Liver (tissue), 10 donors: ENCODE results near the gene ADRA2A. TPM values are rescaled to one million over a fixed set of nuclear protein-coding genes. Genes with fewer than 3 reads are reported as not detected.

ENCODE experiments used
- DNase-seq: peaks from one replicate; pipeline ENCODE4 v3.0.0-alpha.2; 2017; ENCODE audit warnings: low spot score
- H3K27ac ChIP-seq, 2 donors: one replicate each; pipeline ENCODE4 v1.7.0; 2013; ENCODE audit warnings: inconsistent platforms in 2 of 2, low read length in 2 of 2, control low read depth in 1 of 2, low read depth in 1 of 2, mild to moderate bottlenecking in 1 of 2
- H3K27me3 ChIP-seq, 4 donors: one replicate each; pipeline versions ENCODE4 v1.6.1 to v1.7.0; 2013; ENCODE audit warnings: low read length in 3 of 4, inconsistent platforms in 1 of 4, mild to moderate bottlenecking in 1 of 4, moderate library complexity in 1 of 4; ENCODE audit not compliant: control insufficient read depth in 4 of 4, insufficient read depth in 4 of 4
- H3K36me3 ChIP-seq, 4 donors: one replicate each; pipeline versions ENCODE4 v1.6.1 to v1.7.0; 2013; ENCODE audit warnings: low read length in 3 of 4, mild to moderate bottlenecking in 3 of 4, low read depth in 1 of 4, moderate library complexity in 1 of 4; ENCODE audit not compliant: control insufficient read depth in 4 of 4, insufficient read depth in 3 of 4
- H3K4me1 ChIP-seq, 4 donors: one replicate each; pipeline versions ENCODE4 v1.6.1 to v1.7.0; 2013; ENCODE audit warnings: low read length in 3 of 4, mild to moderate bottlenecking in 3 of 4, moderate library complexity in 1 of 4; ENCODE audit not compliant: control insufficient read depth in 4 of 4, insufficient read depth in 4 of 4
- H3K4me3 ChIP-seq, 3 donors: one replicate each; pipeline versions ENCODE4 v1.6.1 to v1.7.0; 2013; ENCODE audit warnings: low read length in 3 of 3, control low read depth in 1 of 3, low read depth in 1 of 3, mild to moderate bottlenecking in 1 of 3
- H3K9ac ChIP-seq, 2 donors: one replicate each; pipeline ENCODE4 v1.7.0; 2013; ENCODE audit warnings: low read length in 2 of 2, mild to moderate bottlenecking in 2 of 2, moderate library complexity in 2 of 2, control low read depth in 1 of 2, low read depth in 1 of 2
- H3K9me3 ChIP-seq, 4 donors: one replicate each; pipeline versions ENCODE4 v1.6.1 to v1.7.0; 2013; ENCODE audit warnings: low read length in 3 of 4; ENCODE audit not compliant: control insufficient read depth in 4 of 4
- FOXA1 ChIP-seq: IDR thresholded peaks from 2 replicates; pipeline ENCODE4 v1.6.1; 2016; ENCODE audit warnings: antibody characterized with exemption
- FOXA2 ChIP-seq: IDR thresholded peaks from 2 replicates; pipeline ENCODE4 v1.6.1; 2016; ENCODE audit warnings: antibody characterized with exemption
- GABPA ChIP-seq, 2 donors: IDR thresholded peaks in 1 of 2; conservative IDR thresholded peaks in 1 of 2; 2 replicates each; pipeline ENCODE4 v1.6.1; 2016; ENCODE audit warnings: antibody characterized with exemption in 2 of 2, mild to moderate bottlenecking in 1 of 2, moderate library complexity in 1 of 2
- JUND ChIP-seq, 2 donors: IDR thresholded peaks; 2 replicates each; pipeline ENCODE4 v1.6.1; 2016; ENCODE audit warnings: antibody characterized with exemption in 2 of 2
- NR2F2 ChIP-seq: IDR thresholded peaks from 2 replicates; pipeline ENCODE4 v1.6.1; 2016; ENCODE audit warnings: antibody characterized with exemption
- RAD21 ChIP-seq, 2 donors: IDR thresholded peaks; 2 replicates each; pipeline ENCODE4 v1.6.1; 2016; ENCODE audit warnings: antibody characterized with exemption in 2 of 2, mild to moderate bottlenecking in 2 of 2
- SP1 ChIP-seq: IDR thresholded peaks from 2 replicates; pipeline ENCODE4 v1.6.1; 2018; ENCODE audit warnings: antibody characterized with exemption, mild to moderate bottlenecking
- WGBS: extraction: QIAGEN DNeasy Blood & Tissue Kit; methylation state at CpG from one replicate; pipeline ENCODE4 v1.1.7; 2013; 5-methylcytosine and 5-hydroxymethylcytosine counted together
- polyA plus RNA-seq, 2 donors: library from polyadenylated mRNA; stranded (reverse) in 1 of 2; unstranded in 1 of 2; fragments of 200-250 nt in 1 of 2; fragments of >200 nt in 1 of 2; fragmentation: Nextera tagmentation in 1 of 2; extraction: Ambion mirVana in 1 of 2; gene quantifications; one replicate each; pipeline versions ENCODE4 v1.2.1 to v1.2.3, GENCODE V29; 2013 to 2015
- small RNA-seq: library from RNA; depleted of rRNA; stranded (forward); fragments of <200 nt; gene quantifications from one replicate; pipeline ENCODE3, GENCODE V24; 2014
- total RNA-seq, 2 donors: library from RNA; depleted of rRNA; stranded (reverse); fragments of >200 nt; gene quantifications; one replicate each; pipeline ENCODE4 v1.2.3, GENCODE V29; 2014
- TF ChIP-seq, protein P1 (sequence below): IDR thresholded peaks from 2 replicates; pipeline ENCODE4 v1.6.1; 2016; ENCODE audit warnings: antibody characterized with exemption, mild to moderate bottlenecking
- TF ChIP-seq, protein P2 (sequence below): IDR thresholded peaks from 2 replicates; pipeline ENCODE4 v1.6.1; 2016; ENCODE audit warnings: antibody characterized with exemption
- donor health status: healthy.
- donor health status: healthy.
- donor health status: healthy.
- donor health status: healthy.
- donor health status: healthy.

ADRA2A gene
- total and polyA plus RNA-seq, 4 donors, result 0.15 to 0.50 (median 0.33) TPM

DNA sequence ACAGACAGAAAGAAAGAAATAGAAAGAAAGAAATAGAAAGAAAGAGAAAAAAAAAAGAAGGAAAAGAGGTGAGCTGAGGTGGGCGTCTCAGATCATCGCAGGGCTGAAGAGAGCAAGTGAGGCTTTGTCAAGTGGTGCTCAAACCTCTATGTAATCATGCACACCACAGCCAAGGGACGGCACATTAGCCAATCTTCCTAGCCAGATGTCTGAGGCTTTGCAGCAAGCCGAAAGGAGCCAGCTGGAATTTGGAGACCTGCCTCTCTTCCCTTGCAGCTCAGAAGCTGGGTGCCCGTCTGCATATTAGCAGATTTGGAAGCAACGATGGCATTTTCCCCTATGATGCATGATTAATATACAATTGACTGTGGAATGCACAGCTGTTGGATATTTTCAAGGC lies 52.5 kb downstream of the ADRA2A start:
- H3K4me3 ChIP-seq, result no peak overlapping the region
- no peak overlapping the region for H3K27ac ChIP-seq
- no peak for TF ChIP-seq SP1
- TF ChIP-seq FOXA2, result no peak
- TF ChIP-seq, protein P1, sequence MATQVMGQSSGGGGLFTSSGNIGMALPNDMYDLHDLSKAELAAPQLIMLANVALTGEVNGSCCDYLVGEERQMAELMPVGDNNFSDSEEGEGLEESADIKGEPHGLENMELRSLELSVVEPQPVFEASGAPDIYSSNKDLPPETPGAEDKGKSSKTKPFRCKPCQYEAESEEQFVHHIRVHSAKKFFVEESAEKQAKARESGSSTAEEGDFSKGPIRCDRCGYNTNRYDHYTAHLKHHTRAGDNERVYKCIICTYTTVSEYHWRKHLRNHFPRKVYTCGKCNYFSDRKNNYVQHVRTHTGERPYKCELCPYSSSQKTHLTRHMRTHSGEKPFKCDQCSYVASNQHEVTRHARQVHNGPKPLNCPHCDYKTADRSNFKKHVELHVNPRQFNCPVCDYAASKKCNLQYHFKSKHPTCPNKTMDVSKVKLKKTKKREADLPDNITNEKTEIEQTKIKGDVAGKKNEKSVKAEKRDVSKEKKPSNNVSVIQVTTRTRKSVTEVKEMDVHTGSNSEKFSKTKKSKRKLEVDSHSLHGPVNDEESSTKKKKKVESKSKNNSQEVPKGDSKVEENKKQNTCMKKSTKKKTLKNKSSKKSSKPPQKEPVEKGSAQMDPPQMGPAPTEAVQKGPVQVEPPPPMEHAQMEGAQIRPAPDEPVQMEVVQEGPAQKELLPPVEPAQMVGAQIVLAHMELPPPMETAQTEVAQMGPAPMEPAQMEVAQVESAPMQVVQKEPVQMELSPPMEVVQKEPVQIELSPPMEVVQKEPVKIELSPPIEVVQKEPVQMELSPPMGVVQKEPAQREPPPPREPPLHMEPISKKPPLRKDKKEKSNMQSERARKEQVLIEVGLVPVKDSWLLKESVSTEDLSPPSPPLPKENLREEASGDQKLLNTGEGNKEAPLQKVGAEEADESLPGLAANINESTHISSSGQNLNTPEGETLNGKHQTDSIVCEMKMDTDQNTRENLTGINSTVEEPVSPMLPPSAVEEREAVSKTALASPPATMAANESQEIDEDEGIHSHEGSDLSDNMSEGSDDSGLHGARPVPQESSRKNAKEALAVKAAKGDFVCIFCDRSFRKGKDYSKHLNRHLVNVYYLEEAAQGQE, result no peak
- no peak for TF ChIP-seq RAD21 (IDR thresholded peaks at IDR 0.05)
- no peaks in the 10 kb centered on the region for H3K36me3 ChIP-seq
- H3K4me1 ChIP-seq, result peaks cover 0 to 2% (median 0%) of the 10 kb centered on the region in 4 donors
- 87% methylated on average over 6 of the region's 6 CpGs for WGBS
- no peaks in the 10 kb centered on the region for H3K27me3 ChIP-seq
- H3K9me3 ChIP-seq, result no peaks in the 10 kb centered on the region
- DNase-seq, result peak; percentile 21
- H3K9ac ChIP-seq, result no peak overlapping the region

DNA sequence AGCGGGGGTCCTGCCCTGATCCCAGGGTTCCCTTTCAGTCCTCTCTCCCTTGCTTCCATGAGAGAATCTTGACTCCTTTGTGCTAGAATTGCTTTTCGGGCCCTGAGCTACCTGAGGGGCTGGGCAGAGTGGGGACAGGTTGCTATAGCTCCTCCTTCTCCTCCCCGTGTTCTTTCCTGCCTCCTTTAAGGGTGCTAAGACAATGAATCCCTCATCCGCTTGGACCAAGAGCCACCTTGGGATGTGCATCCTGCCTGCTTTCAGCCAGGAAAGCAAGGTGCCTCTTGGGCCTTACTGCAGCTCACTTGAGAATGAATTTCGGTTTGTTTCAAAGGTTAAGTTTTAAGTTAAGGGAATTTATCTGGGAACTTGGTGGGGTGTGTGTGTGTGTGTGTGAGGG lies 53.6 kb downstream of the ADRA2A start:
- no peaks in the 10 kb centered on the region for H3K27me3 ChIP-seq
- 85% methylated on average over 5 of the region's 5 CpGs for WGBS
- peak; percentile 22 for DNase-seq
- no peak overlapping the region for H3K9ac ChIP-seq
- no peak for TF ChIP-seq JUND (IDR thresholded peaks at IDR 0.05)
- TF ChIP-seq RAD21 (IDR thresholded peaks at IDR 0.05), result no peak
- TF ChIP-seq, protein P2, sequence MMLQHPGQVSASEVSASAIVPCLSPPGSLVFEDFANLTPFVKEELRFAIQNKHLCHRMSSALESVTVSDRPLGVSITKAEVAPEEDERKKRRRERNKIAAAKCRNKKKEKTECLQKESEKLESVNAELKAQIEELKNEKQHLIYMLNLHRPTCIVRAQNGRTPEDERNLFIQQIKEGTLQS, result no peak
- TF ChIP-seq NR2F2, result no peak
- no peak for TF ChIP-seq FOXA1
- no peak for TF ChIP-seq GABPA (IDR thresholded peaks at IDR 0.05 in 1 of 2, conservative IDR thresholded peaks at IDR 0.05 in 1 of 2)
- TF ChIP-seq FOXA2, result no peak
- TF ChIP-seq, protein P1, result no peak
- no peak for TF ChIP-seq SP1
- no peak overlapping the region for H3K4me3 ChIP-seq
- peaks cover 0 to 2% (median 0%) of the 10 kb centered on the region in 4 donors for H3K4me1 ChIP-seq
- H3K9me3 ChIP-seq, result no peaks in the 10 kb centered on the region
- no peak overlapping the region for H3K27ac ChIP-seq
- no peaks in the 10 kb centered on the region for H3K36me3 ChIP-seq

Small RNA genes within 50 kb of the gene (small RNA-seq; reads per million reads assigned to genes)
- gene AL355863.1, result not detected

Other genes with a start within 250 kb of the ADRA2A start
- 10 to 100 TPM; 25.9 to 94.4 TPM for gene PDCD4, start 205.1 kb upstream of the ADRA2A start, total RNA-seq
- gene PDCD4, start 205.1 kb upstream of the ADRA2A start, polyA plus RNA-seq, result 10 to 100 TPM; 14.7 to 24.3 TPM
- 10 to 100 TPM; 10.4 to 11.0 TPM for gene BBIP1, start 157.8 kb upstream of the ADRA2A start, total RNA-seq
- 10 to 100 TPM; 11.3 to 15.8 TPM for gene BBIP1, start 157.8 kb upstream of the ADRA2A start, polyA plus RNA-seq
- 10 to 100 TPM; 23.2 to 33.7 TPM for gene SHOC2, start 157.4 kb upstream of the ADRA2A start, total RNA-seq
- 10 to 100 TPM in 1 of 2 donors, 1 to 10 TPM in 1; 7.8 to 12.7 TPM for gene SHOC2, start 157.4 kb upstream of the ADRA2A start, polyA plus RNA-seq